Forelimb muscle (tissue), 1 donor: ENCODE results near the gene EVPLL. TPM values are rescaled to one million over a fixed set of nuclear protein-coding genes. Genes with fewer than 3 reads are reported as not detected.
"Not testable (repeated sequence)": the region's sequence is repeated elsewhere in the genome, so short reads cannot be mapped to it uniquely, and the experiment has no call there.

Experiments used
- DNase-seq: peaks from one replicate; pipeline ENCODE4 v3.0.0-alpha.2; 2013; ENCODE audit warnings: low read depth
- polyA plus RNA-seq: library from polyadenylated mRNA; unstranded; fragments of 120-200 nt; gene quantifications from one replicate; pipeline ENCODE4 v1.2.1, GENCODE V29; 2013; ENCODE audit not compliant: insufficient read length

EVPLL gene
- polyA plus RNA-seq, 1 donor: not detected

GRCh38 chr17:18379246-18380146 lies 1.9 kb downstream of the EVPLL start:
- DNase-seq: no peak

GRCh38 chr17:18380471-18381157 lies 3.0 kb downstream of the EVPLL start:
- no peak for DNase-seq

GRCh38 chr17:18381158-18381952 lies 3.8 kb downstream of the EVPLL start:
- no peak for DNase-seq

GRCh38 chr17:18381953-18382245 lies 4.3 kb downstream of the EVPLL start:
- DNase-seq: no peak

- DNase-seq: no peak
Measured at GRCh38 chr17:18382441-18383078, 5.0 kb downstream of the EVPLL start.

- DNase-seq: not testable (repeated sequence)
Measured at GRCh38 chr17:18383079-18383481, 5.5 kb downstream of the EVPLL start.

GRCh38 chr17:18384271-18384670 lies 6.7 kb downstream of the EVPLL start:
- not testable (repeated sequence) for DNase-seq

- DNase-seq: not testable (repeated sequence)
Measured at GRCh38 chr17:18387583-18387982, 10.0 kb downstream of the EVPLL start.

GRCh38 chr17:18388266-18388665 lies 10.7 kb downstream of the EVPLL start:
- DNase-seq: not testable (repeated sequence)

- DNase-seq: not testable (repeated sequence)
Measured at GRCh38 chr17:18388728-18389127, 11.2 kb downstream of the EVPLL start.

GRCh38 chr17:18401872-18402590 lies 24.5 kb downstream of the EVPLL start:
- DNase-seq: not testable (repeated sequence)

- DNase-seq: not testable (repeated sequence)
Measured at GRCh38 chr17:18403166-18403565, 25.6 kb downstream of the EVPLL start.

- DNase-seq: not testable (repeated sequence)
Measured at GRCh38 chr17:18403604-18404003, 26.0 kb downstream of the EVPLL start.

- DNase-seq: not testable (repeated sequence)
Measured at GRCh38 chr17:18408906-18409305, 31.3 kb downstream of the EVPLL start.

- DNase-seq: not testable (repeated sequence)
Measured at GRCh38 chr17:18409321-18409720, 31.7 kb downstream of the EVPLL start.

- not testable (repeated sequence) for DNase-seq
Measured at GRCh38 chr17:18410736-18411135, 33.2 kb downstream of the EVPLL start.

- DNase-seq: peak; percentile 70
Measured at GRCh38 chr17:18411377-18411864, 33.8 kb downstream of the EVPLL start.

- DNase-seq: not testable (repeated sequence)
Measured at GRCh38 chr17:18412001-18412538, 34.5 kb downstream of the EVPLL start.

- DNase-seq: not testable (repeated sequence)
Measured at GRCh38 chr17:18421521-18421920, 43.9 kb downstream of the EVPLL start.

GRCh38 chr17:18422464-18422863 lies 44.9 kb downstream of the EVPLL start:
- DNase-seq: not testable (repeated sequence)
